ENCODE data around the gene ITGAE. TPM values are rescaled to one million over a fixed set of nuclear protein-coding genes. Genes with fewer than 3 reads are reported as not detected.

Gene ITGAE
- total and polyA plus RNA-seq, 2 experiments from 2014 or later, result 23.3 to 80.3 TPM

DNA sequence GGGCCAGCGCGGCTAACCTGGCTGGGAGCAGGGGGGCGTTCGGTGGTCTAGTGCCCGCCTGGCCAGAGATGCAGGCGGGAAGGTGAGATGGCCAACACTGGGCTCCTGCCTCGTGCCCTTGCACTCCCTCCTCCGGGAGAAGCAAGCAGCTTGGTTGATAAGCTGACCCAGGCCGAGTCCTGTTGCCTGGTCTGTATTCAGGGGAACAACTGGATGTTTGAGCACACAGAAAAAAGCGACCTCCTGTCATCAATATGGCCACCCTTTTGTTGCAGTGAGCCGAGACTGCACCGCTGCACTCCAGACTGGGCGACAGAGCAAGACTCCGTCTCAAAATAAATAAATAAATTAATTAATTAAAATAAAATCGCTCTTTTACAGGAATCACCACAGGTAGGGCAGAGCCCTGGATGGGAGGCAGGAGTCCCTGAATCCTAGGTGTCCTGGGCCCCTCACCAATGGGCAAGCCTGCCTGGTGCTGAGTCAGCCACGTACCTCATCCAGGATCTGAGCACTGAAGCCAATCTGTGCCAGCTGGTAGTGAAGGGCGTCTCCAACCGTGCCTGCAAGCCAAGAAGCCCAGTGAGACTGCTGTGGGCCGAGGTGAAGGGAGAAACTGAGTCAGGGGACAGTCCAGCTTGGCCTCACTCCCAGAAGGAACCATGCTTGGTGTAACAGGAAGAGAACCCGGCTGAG, 45.5 kb downstream of the ITGAE start:
- Histone ChIP-seq H3K9ac (no peak overlapping the region), H3K79me2 (ENCODE audit: insufficient read depth) (no peaks in the 10 kb centered on the region), H4K20me1 (ENCODE audit: insufficient read depth) (no peaks in the 10 kb centered on the region), H3K4me2 (ENCODE audit: unreplicated experiment) (no peak overlapping the region), H3K27me3 (replicated peaks; ENCODE audit: insufficient read depth) (no peaks in the 10 kb centered on the region), H3K4me3 (no peak overlapping the region), H2AFZ (no peak overlapping the region), H3K9me2 (ENCODE audit: insufficient read depth) (no peaks in the 10 kb centered on the region), H3F3A (ENCODE audit: insufficient read depth) (no peaks in the 10 kb centered on the region), H3K4me1 (ENCODE audit: insufficient read depth) (no peaks in the 10 kb centered on the region), H3K9me3 (ENCODE audit: low read depth) (no peaks in the 10 kb centered on the region), H3K36me3 (ENCODE audit: low read depth) (no peaks in the 10 kb centered on the region), H3K27ac (no peak overlapping the region)
- in situ Hi-C loops (cut with MboI), result no loop called here
- WGBS, 2 experiments (ENCODE audit: low coverage in 1 of 2, low lambda C conversion rate in 2 of 2, missing lambda C conversion rate in 2 of 2), result 42 to 45% methylated on average over 20 of the region's 20 CpGs
- no peak for DNase-seq
- TF ChIP-seq EZH2phosphoT487 (IDR thresholded peaks at IDR 0.05; ENCODE audit: insufficient read depth, low read depth) (no peak), EZH2 (IDR thresholded peaks at IDR 0.05; ENCODE audit: insufficient read depth, poor library complexity, severe bottlenecking) (no peak)

GRCh38 chr17:3754458-3755334, 46.3 kb downstream of the ITGAE start:
- peak; percentile 58 for DNase-seq
- WGBS, 2 experiments (ENCODE audit: low coverage in 1 of 2, low lambda C conversion rate in 2 of 2, missing lambda C conversion rate in 2 of 2), result 8 to 11% methylated on average over 30 to 56 of the region's 56 CpGs
- no peaks in the 10 kb centered on the region for H4K20me1 ChIP-seq (ENCODE audit: insufficient read depth)

DNA sequence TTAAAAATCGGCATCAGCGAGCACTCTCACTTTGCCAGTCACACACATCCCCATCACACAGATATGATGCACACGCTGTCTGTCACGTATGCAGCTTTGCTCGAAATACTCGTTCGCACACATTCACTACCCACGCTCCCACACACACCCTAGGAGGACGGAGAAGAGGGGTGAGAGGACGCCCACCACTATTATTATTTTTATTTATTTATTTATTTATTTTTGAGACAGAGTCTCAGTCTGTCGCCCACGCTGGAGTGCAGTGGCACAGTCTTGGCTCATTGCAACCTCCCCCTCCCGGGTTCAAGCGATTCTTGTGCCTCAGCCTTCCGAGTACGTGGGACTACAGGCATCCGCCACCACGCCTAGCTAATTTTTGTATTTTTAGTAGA, 46.9 kb downstream of the ITGAE start:
- H3K4me1 ChIP-seq (ENCODE audit: insufficient read depth), result no peaks in the 10 kb centered on the region
- in situ Hi-C loops (cut with MboI), result no loop called here
- no peaks in the 10 kb centered on the region for H3K9me2 ChIP-seq (ENCODE audit: insufficient read depth)
- no peak overlapping the region for H3K27ac ChIP-seq
- H4K20me1 ChIP-seq (ENCODE audit: insufficient read depth), result no peaks in the 10 kb centered on the region
- no peaks in the 10 kb centered on the region for H3K79me2 ChIP-seq (ENCODE audit: insufficient read depth)
- DNase-seq, result no peak
- no peak overlapping the region for H3K4me3 ChIP-seq
- no peaks in the 10 kb centered on the region for H3K27me3 ChIP-seq (replicated peaks; ENCODE audit: insufficient read depth)
- no peak overlapping the region for H3K4me2 ChIP-seq (ENCODE audit: unreplicated experiment)
- no peaks in the 10 kb centered on the region for H3K36me3 ChIP-seq (ENCODE audit: low read depth)
- H3F3A ChIP-seq (ENCODE audit: insufficient read depth), result no peaks in the 10 kb centered on the region
- H2AFZ ChIP-seq, result no peak overlapping the region
- TF ChIP-seq EZH2phosphoT487 (IDR thresholded peaks at IDR 0.05; ENCODE audit: insufficient read depth, low read depth) (no peak), EZH2 (IDR thresholded peaks at IDR 0.05; ENCODE audit: insufficient read depth, poor library complexity, severe bottlenecking) (no peak)
- no peaks in the 10 kb centered on the region for H3K9me3 ChIP-seq (ENCODE audit: low read depth)
- 64 to 66% methylated on average over 18 of the region's 18 CpGs for WGBS, 2 experiments (ENCODE audit: low coverage in 1 of 2, low lambda C conversion rate in 2 of 2, missing lambda C conversion rate in 2 of 2)
- H3K9ac ChIP-seq, result no peak overlapping the region

More at GRCh38 chr17:3754458-3755334, 46.3 kb downstream of the ITGAE start:
- Histone ChIP-seq H3K9me2 (ENCODE audit: insufficient read depth) (no peaks in the 10 kb centered on the region), H3K4me2 (ENCODE audit: unreplicated experiment) (no peak overlapping the region), H3K79me2 (ENCODE audit: insufficient read depth) (no peaks in the 10 kb centered on the region), H3K36me3 (ENCODE audit: low read depth) (no peaks in the 10 kb centered on the region), H3K27ac (no peak overlapping the region), H2AFZ (no peak overlapping the region), H3K27me3 (replicated peaks; ENCODE audit: insufficient read depth) (no peaks in the 10 kb centered on the region), H3F3A (ENCODE audit: insufficient read depth) (no peaks in the 10 kb centered on the region), H3K4me1 (ENCODE audit: insufficient read depth) (no peaks in the 10 kb centered on the region), H3K4me3 (no peak overlapping the region), H3K9me3 (ENCODE audit: low read depth) (no peaks in the 10 kb centered on the region), H3K9ac (no peak overlapping the region)
- in situ Hi-C loops (cut with MboI), result no loop called here
- TF ChIP-seq EZH2phosphoT487 (IDR thresholded peaks at IDR 0.05; ENCODE audit: insufficient read depth, low read depth) (no peak), EZH2 (IDR thresholded peaks at IDR 0.05; ENCODE audit: insufficient read depth, poor library complexity, severe bottlenecking) (no peak)

GRCh38 chr17:3753624-3754023, 47.4 kb downstream of the ITGAE start:
- H3K79me2 ChIP-seq (ENCODE audit: insufficient read depth), result no peaks in the 10 kb centered on the region
- no peak overlapping the region for H3K27ac ChIP-seq
- in situ Hi-C loops (cut with MboI), result no loop called here
- DNase-seq, result no peak
- no peaks in the 10 kb centered on the region for H3K36me3 ChIP-seq (ENCODE audit: low read depth)
- H3K4me1 ChIP-seq (ENCODE audit: insufficient read depth), result no peaks in the 10 kb centered on the region
- H4K20me1 ChIP-seq (ENCODE audit: insufficient read depth), result no peaks in the 10 kb centered on the region
- WGBS, 2 experiments (ENCODE audit: low coverage in 1 of 2, low lambda C conversion rate in 2 of 2, missing lambda C conversion rate in 2 of 2), result 78 to 85% methylated on average over 12 of the region's 12 CpGs
- H3K4me3 ChIP-seq, result no peak overlapping the region
- H3K9ac ChIP-seq, result no peak overlapping the region
- no peak overlapping the region for H2AFZ ChIP-seq
- no peaks in the 10 kb centered on the region for H3K9me2 ChIP-seq (ENCODE audit: insufficient read depth)
- no peaks in the 10 kb centered on the region for H3F3A ChIP-seq (ENCODE audit: insufficient read depth)
- H3K27me3 ChIP-seq (replicated peaks; ENCODE audit: insufficient read depth), result no peaks in the 10 kb centered on the region
- TF ChIP-seq EZH2 (IDR thresholded peaks at IDR 0.05; ENCODE audit: insufficient read depth, poor library complexity, severe bottlenecking) (no peak), EZH2phosphoT487 (IDR thresholded peaks at IDR 0.05; ENCODE audit: insufficient read depth, low read depth) (no peak)
- no peaks in the 10 kb centered on the region for H3K9me3 ChIP-seq (ENCODE audit: low read depth)
- H3K4me2 ChIP-seq (ENCODE audit: unreplicated experiment), result no peak overlapping the region
